ENCODE results near the gene APCDD1. TPM values are rescaled to one million over a fixed set of nuclear protein-coding genes. Genes with fewer than 3 reads are reported as not detected.

Gene APCDD1
- total and polyA plus RNA-seq, 8 donors: 5.6 to 31.1 (median 16.4) TPM

DNA sequence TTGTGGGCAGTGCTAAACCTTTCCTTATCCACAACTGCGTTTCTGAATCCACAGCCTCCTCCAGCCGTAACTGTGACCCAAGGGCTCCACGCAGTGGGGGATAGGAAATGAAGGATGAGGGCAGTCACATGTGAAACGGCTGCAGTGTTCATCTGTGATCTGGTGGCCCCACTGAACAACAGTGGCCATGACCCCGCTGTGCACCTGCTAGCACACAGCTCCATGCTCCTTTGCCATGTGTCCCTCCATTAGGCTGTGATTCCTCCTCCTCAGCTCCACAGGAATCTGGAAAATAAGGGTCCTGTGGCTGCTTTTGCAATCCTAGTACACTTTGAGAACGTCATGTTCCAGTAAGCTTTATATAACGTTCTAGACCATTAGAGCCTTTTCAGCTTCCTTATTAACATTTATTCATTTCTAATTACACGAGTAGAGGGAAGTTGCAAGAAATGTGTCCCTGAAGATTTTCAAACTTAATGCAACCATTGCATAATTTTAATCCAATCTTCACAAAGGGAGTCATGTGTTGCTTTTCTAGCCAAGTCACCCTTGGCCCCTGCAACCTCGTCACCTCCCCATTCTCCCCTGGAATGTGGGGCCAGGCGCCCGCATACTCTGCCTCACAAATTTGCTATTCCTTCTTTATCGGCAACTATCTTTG, 64.3 kb downstream of the APCDD1 start:
- FAIRE-seq: no peak
- peak in 2 of 6 donors; percentile 38 to 43 for DNase-seq
- ATAC-seq: peak in 3 of 4 donors; percentile 61 to 70 (median 64)

DNA sequence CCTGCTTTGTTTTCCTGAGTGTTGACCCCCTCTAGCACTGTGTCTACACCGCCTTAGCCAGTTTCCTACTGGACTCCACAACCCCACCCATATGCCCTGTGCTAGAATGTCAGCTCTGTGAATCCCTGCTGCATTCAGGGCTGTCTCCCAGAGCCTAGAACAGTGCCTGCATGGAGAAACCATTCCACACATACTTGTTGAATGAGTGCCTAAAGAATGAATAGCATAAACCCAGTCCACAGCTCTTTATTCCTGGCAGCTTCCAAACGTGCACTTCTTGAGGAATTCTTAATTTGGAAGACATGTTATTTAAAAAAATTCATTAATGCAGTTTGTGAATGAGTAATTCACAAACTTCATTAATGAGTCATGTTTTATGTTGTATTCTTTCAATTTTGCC, 64.9 kb downstream of the APCDD1 start:
- TF ChIP-seq, protein P1, sequence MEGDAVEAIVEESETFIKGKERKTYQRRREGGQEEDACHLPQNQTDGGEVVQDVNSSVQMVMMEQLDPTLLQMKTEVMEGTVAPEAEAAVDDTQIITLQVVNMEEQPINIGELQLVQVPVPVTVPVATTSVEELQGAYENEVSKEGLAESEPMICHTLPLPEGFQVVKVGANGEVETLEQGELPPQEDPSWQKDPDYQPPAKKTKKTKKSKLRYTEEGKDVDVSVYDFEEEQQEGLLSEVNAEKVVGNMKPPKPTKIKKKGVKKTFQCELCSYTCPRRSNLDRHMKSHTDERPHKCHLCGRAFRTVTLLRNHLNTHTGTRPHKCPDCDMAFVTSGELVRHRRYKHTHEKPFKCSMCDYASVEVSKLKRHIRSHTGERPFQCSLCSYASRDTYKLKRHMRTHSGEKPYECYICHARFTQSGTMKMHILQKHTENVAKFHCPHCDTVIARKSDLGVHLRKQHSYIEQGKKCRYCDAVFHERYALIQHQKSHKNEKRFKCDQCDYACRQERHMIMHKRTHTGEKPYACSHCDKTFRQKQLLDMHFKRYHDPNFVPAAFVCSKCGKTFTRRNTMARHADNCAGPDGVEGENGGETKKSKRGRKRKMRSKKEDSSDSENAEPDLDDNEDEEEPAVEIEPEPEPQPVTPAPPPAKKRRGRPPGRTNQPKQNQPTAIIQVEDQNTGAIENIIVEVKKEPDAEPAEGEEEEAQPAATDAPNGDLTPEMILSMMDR (IDR thresholded peaks at IDR 0.05): no peak
- Histone ChIP-seq H3K4me1 (peaks cover 0 to 15% (median 4%) of the 10 kb centered on the region in 3 donors), H3K27me3 (no peaks in the 10 kb centered on the region), H3K9me3 (no peaks in the 10 kb centered on the region), H3K4me3 (no peak overlapping the region), H3K27ac (peak overlapping the region in 1 of 4 donors; percentile 6), H3K36me3 (no peaks in the 10 kb centered on the region)
- DNase-seq (no peak), ATAC-seq (no peak), FAIRE-seq (no peak)
- intact Hi-C loops (cut with DNase I): loop anchor here (5.0 to 10.0 kb wide), 2 partner anchors 545 to 552 kb away; no protein-coding TSS in a partner anchor
- WGBS, 2 donors: 64 to 65% methylated on average over 2 of the region's 2 CpGs

More for the DNA sequence above, 64.3 kb downstream of the APCDD1 start:
- H3K9me3 ChIP-seq: no peaks in the 10 kb centered on the region
- TF ChIP-seq, protein P1 (IDR thresholded peaks at IDR 0.05): no peak
- intact Hi-C loops (cut with DNase I): loop anchor here (5.0 to 10.0 kb wide), 2 partner anchors 544 to 551 kb away; no protein-coding TSS in a partner anchor
- no peaks in the 10 kb centered on the region for H3K36me3 ChIP-seq
- peaks cover 0 to 15% (median 4%) of the 10 kb centered on the region in 3 donors for H3K4me1 ChIP-seq
- no peak overlapping the region for H3K4me3 ChIP-seq
- H3K27me3 ChIP-seq: no peaks in the 10 kb centered on the region
- 43 to 44% methylated on average over 12 of the region's 12 CpGs for WGBS, 2 donors
- no peak overlapping the region for H3K27ac ChIP-seq

DNA sequence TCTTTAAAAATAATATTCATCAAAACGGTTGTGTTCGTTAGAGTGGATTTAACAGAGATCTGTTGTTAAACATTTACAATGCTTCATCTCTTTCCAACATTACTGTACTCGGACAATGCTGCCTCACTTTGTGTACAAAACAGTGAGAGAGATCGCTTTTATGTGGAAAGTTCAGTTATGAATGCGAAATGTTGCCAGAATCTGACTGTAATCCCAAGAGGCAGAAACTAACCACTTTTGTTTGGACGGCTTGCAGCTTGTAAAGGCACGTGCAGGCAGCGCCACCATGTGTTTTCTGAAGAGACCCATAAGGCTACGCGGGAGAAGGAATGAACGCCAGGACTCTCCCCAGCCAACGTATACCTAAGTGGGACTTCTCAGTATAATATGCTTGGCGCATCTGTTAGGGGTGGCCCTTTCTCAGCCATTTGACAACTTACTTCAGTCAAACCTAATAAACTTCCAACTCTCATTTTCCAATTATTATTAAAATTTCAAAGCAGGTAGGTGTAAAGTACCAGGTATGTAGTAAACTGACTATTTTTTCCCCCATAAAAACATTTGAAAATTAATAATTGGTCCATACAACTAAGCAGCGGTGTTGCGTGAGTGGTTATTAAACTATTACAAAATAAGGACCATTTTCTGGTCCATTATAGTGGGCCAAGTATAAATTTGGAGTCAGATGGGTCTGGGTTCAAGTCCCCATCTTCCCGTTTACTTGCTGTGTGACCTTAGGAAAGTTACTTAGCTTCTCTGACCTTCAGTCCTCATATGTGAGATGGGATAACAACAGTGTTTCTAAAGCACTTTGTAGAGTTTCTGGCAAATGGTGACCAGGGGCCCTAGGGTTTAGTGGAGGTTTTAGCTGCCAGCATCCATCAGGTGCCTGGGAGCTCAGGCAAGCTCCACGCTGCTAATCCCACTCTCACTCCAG, 65.8 kb downstream of the APCDD1 start:
- ATAC-seq: peak; percentile 88 to 93 (median 91)
- FAIRE-seq: peak; percentile 59
- DNase-seq: peak; percentile 75 to 87 (median 80)
- 12 to 16% methylated on average over 17 of the region's 17 CpGs for WGBS, 2 donors
- Histone ChIP-seq H3K27me3 (no peaks in the 10 kb centered on the region), H3K27ac (peak overlapping the region in 1 of 4 donors; percentile 6), H3K4me3 (no peak overlapping the region), H3K36me3 (no peaks in the 10 kb centered on the region), H3K9me3 (no peaks in the 10 kb centered on the region), H3K4me1 (peaks cover 5 to 20% (median 8%) of the 10 kb centered on the region in 3 donors)
- intact Hi-C loops (cut with DNase I): loop anchor here (5.0 to 10.0 kb wide), 2 partner anchors 545 to 553 kb away; no protein-coding TSS in a partner anchor
- TF ChIP-seq, protein P1 (IDR thresholded peaks at IDR 0.05): peak in 3 of 4 donors; percentile 40 to 80 (median 63)

DNA sequence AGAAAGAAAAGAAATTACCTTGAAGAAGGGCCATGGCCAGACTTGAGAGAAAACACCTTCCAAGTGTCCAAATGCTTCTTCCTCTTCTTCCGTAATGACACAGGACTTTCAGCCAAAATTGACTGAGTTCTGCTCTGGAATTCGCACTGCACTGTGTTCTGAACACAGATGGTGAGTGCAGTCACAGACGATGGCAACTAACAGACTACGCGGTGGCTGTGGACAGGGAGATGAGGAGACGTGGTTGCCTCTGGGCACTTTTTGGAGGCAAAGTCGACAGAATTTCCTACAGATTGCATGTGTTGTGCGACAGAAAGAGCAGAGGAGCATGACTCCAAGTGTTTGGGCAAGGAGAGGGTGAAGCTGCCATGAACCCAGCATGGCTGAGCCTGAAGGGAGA, 67.1 kb downstream of the APCDD1 start:
- no peak for ATAC-seq

More for the DNA sequence above, 67.1 kb downstream of the APCDD1 start:
- WGBS, 2 donors: 64 to 74% methylated on average over 8 of the region's 8 CpGs
- TF ChIP-seq, protein P1 (IDR thresholded peaks at IDR 0.05): no peak
- FAIRE-seq (no peak), DNase-seq (no peak)
- H3K4me3 ChIP-seq: no peak overlapping the region
- H3K27ac ChIP-seq: no peak overlapping the region
- H3K27me3 ChIP-seq: no peaks in the 10 kb centered on the region
- H3K4me1 ChIP-seq: peaks cover 7 to 23% (median 10%) of the 10 kb centered on the region in 3 donors
- H3K36me3 ChIP-seq: no peaks in the 10 kb centered on the region
- no peaks in the 10 kb centered on the region for H3K9me3 ChIP-seq
- intact Hi-C loops (cut with DNase I): no loop called here
